Activated T-cell treated with anti-CD3 and anti-CD28 coated beads, Interleukin-2, amount 50 U/mL, for 24 hours (primary cell): ENCODE measurements around the gene MAP3K2.

Experiments
- DNase-seq: peaks from one replicate; pipeline ENCODE4 v3.0.0-alpha.2; 2020
- H3K27ac Mint-ChIP-seq: 2 replicates; pipeline ENCODE4 v1.8.0; 2020; ENCODE audit warnings: mild to moderate bottlenecking, mixed read lengths
- H3K27me3 Mint-ChIP-seq: 2 replicates; pipeline ENCODE4 v1.8.0; 2020; ENCODE audit warnings: mixed read lengths
- H3K36me3 Mint-ChIP-seq: 2 replicates; pipeline ENCODE4 v1.8.0; 2020; ENCODE audit warnings: low read depth, mixed read lengths
- H3K4me1 Mint-ChIP-seq: 2 replicates; pipeline ENCODE4 v1.8.0; 2020; ENCODE audit warnings: low read depth, mixed read lengths
- H3K4me3 Mint-ChIP-seq: 2 replicates; pipeline ENCODE4 v1.8.0; 2020; ENCODE audit warnings: mild to moderate bottlenecking, moderate library complexity, mixed read lengths
- H3K9me3 Mint-ChIP-seq: 2 replicates; pipeline ENCODE4 v1.8.0; 2020; ENCODE audit warnings: mixed read lengths

The MAP3K2 gene

GRCh38 chr2:127386246-127386645 lies 1.5 kb downstream of the MAP3K2 start:
- peak overlapping the region; percentile 81 for H3K27ac Mint-ChIP-seq
- H3K36me3 Mint-ChIP-seq = peaks cover 20% of the 10 kb centered on the region
- H3K9me3 Mint-ChIP-seq = no peaks in the 10 kb centered on the region
- no peaks in the 10 kb centered on the region for H3K27me3 Mint-ChIP-seq
- H3K4me1 Mint-ChIP-seq = peaks cover 76% of the 10 kb centered on the region
- H3K4me3 Mint-ChIP-seq = peak overlapping the region; percentile 86
- DNase-seq = no peak

DNA sequence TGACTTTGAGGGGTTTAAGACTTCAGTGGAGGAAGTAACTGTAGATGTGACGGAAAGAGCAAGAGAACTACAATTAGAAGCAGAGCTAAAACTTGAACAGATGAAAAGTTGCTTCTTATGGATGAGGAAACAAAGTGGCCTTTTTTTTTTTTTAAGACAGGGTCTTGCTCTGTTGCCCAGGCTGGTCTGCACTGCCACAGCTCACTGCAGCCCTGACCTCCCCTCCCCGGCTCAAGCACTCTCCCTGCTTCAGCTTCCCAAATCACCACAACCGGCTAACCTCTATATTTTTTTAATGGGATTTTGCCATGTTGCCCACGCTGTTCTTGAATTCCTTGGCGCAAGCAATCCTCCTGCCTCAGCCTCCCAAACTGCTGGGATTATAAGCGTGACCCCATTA lies 3.2 kb downstream of the MAP3K2 start:
- Mint-ChIP-seq H3K36me3 (peaks cover 20% of the 10 kb centered on the region), H3K27me3 (no peaks in the 10 kb centered on the region), H3K4me3 (no peak overlapping the region)

DNA sequence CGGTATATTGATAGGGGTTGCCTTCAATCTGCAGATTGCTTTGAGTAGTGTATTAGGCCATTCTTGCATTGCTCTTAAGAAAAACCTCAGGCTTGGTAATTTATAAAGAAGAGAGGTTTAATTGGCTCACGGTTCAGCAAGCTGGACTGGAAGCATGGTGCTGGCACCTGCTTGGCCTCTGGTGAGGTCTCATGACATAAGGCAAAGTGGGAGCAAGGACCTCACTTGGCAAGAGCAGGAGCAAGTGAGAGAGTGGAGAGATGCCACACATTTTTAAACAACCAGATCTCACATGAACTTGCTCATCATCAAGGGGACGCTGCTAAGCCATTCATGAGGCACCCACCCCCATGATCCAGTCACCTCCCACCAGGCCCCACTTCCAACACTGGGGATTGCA lies 4.9 kb downstream of the MAP3K2 start:
- no peaks in the 10 kb centered on the region for H3K27me3 Mint-ChIP-seq
- no peaks in the 10 kb centered on the region for H3K9me3 Mint-ChIP-seq
- no peak overlapping the region for H3K27ac Mint-ChIP-seq
- H3K4me3 Mint-ChIP-seq = no peak overlapping the region
- no peak for DNase-seq
- H3K36me3 Mint-ChIP-seq = peaks cover 22% of the 10 kb centered on the region
- peaks cover 78% of the 10 kb centered on the region for H3K4me1 Mint-ChIP-seq

More for the DNA sequence above, 3.2 kb downstream of the MAP3K2 start:
- Mint-ChIP-seq H3K9me3 (no peaks in the 10 kb centered on the region), H3K4me1 (peaks cover 81% of the 10 kb centered on the region), H3K27ac (peak overlapping the region; percentile 4)
- no peak for DNase-seq

- H3K4me3 Mint-ChIP-seq = no peak overlapping the region
- peaks cover 79% of the 10 kb centered on the region for H3K4me1 Mint-ChIP-seq
- no peaks in the 10 kb centered on the region for H3K27me3 Mint-ChIP-seq
- H3K27ac Mint-ChIP-seq = no peak overlapping the region
- no peak for DNase-seq
- peaks cover 26% of the 10 kb centered on the region for H3K36me3 Mint-ChIP-seq
- no peaks in the 10 kb centered on the region for H3K9me3 Mint-ChIP-seq
Observed at GRCh38 chr2:127381762-127382161, 6.0 kb downstream of the MAP3K2 start.

DNA sequence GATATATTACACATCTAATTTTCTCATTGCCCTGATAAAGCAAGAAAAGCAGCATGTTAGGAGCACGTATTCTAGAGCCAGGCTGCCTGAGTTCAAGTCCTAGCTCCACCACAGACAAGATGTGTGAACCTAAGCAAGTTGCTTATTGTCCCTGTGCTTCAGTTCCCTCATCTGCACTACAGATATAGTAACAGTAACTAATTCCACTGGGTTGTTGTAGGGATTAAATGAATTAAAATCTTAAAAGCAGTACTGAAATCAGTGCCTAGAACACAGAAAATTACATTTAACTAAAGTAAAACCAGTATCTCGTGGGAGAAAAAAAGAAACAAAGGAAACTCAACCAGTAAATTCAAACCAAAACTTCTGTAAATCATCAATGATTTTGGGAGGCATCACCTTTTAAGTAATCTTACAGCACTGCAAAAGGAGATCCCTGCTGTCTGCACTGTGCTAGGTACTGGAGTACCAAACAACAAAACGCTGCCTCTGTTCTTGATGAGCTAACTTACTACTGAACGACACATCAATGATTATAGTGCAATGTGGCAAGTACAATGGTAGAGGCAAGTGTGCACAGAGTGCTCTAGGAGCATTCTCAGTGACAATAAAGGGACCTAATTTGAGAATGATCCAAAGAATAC lies 7.9 kb downstream of the MAP3K2 start:
- Mint-ChIP-seq H3K9me3 (peaks cover 9% of the 10 kb centered on the region), H3K4me3 (peak overlapping the region; percentile 15), H3K27ac (peak overlapping the region; percentile 61), H3K27me3 (no peaks in the 10 kb centered on the region), H3K36me3 (peaks cover 39% of the 10 kb centered on the region), H3K4me1 (peaks cover 67% of the 10 kb centered on the region)
- no peak for DNase-seq

DNA sequence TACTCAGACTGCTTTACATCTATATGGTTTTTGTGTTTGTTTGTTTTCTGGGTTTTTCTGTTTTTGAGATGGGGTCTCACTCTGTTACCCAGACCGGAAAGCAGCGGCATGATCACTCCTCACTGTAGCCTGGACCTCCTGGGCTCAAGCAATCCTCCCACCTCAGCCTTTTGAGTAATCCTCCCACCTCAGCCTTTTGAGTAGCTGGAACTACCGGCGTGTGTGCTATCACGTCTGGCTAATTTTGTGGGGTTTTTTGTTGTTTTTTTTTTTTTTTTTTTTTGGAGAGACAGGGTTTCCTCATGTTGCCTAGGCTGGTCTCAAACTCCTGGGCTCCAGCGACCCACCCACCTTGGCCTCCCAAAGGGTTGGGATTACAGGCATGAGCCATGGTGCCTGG lies 9.1 kb downstream of the MAP3K2 start:
- Mint-ChIP-seq H3K27ac (no peak overlapping the region), H3K27me3 (no peaks in the 10 kb centered on the region), H3K4me1 (peaks cover 64% of the 10 kb centered on the region), H3K9me3 (peaks cover 17% of the 10 kb centered on the region), H3K36me3 (peaks cover 38% of the 10 kb centered on the region), H3K4me3 (no peak overlapping the region)
- no peak for DNase-seq

DNA sequence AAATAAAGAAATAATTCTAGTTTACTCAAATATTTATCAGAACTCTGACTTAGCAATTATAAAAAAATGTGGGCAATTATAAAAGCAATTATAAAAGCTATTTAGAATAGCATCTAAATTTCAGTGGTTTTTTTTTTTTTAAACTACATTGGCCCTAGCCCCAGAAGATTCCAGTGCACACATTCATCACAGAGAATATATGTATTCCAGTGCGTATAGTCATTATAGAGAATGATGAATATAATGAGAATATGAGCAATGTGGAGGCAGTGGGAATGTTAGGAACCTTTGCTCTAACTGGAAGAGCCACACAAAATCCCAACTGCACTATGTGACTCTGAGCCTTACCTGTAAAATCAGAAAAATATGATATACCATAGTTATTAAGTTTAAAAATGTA lies 10.5 kb downstream of the MAP3K2 start:
- Mint-ChIP-seq H3K36me3 (peaks cover 35% of the 10 kb centered on the region), H3K4me3 (no peak overlapping the region), H3K9me3 (peaks cover 22% of the 10 kb centered on the region), H3K4me1 (peaks cover 56% of the 10 kb centered on the region), H3K27me3 (no peaks in the 10 kb centered on the region), H3K27ac (no peak overlapping the region)
- no peak for DNase-seq

GRCh38 chr2:127376257-127376656 lies 11.5 kb downstream of the MAP3K2 start:
- DNase-seq = no peak
- no peak overlapping the region for H3K27ac Mint-ChIP-seq
- peaks cover 42% of the 10 kb centered on the region for H3K36me3 Mint-ChIP-seq
- no peaks in the 10 kb centered on the region for H3K27me3 Mint-ChIP-seq
- peaks cover 31% of the 10 kb centered on the region for H3K9me3 Mint-ChIP-seq
- peaks cover 51% of the 10 kb centered on the region for H3K4me1 Mint-ChIP-seq
- H3K4me3 Mint-ChIP-seq = no peak overlapping the region

DNA sequence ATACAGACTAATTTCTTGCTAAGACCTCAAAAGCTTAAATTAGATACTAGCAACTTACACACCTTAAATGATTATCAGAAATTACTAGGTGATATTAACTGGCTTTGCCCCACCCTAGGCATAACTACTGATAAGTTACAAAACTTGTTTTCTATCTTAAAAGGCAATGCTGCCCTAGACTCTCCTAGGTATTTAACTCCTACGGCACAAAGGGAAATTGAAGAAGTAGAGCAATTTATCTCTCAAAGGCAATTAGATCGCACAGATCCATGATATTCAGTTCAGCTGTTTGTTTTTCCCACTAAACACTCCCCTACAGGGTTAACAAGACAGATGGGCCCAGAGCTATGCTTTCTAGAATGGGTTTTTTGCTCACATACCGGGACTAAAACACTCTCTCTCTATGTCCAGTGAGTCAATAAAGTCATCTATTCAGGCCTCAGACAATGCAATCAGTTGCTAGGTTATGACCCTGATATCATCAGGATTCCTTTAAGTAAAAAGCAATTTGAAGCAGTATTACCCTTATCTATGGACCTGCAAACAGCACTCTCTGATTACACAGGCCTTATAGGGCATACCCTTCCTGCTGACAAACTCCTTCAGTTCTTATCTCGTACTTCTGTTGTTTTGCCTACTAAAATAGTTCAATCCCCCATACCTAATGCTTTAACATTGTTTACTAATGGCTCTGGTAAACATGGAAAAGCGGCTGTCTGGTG lies 14.3 kb downstream of the MAP3K2 start:
- H3K27ac Mint-ChIP-seq = no peak overlapping the region
- no peak for DNase-seq
- H3K4me3 Mint-ChIP-seq = no peak overlapping the region
- peaks cover 57% of the 10 kb centered on the region for H3K36me3 Mint-ChIP-seq
- H3K27me3 Mint-ChIP-seq = no peaks in the 10 kb centered on the region
- H3K4me1 Mint-ChIP-seq = peaks cover 38% of the 10 kb centered on the region
- peaks cover 38% of the 10 kb centered on the region for H3K9me3 Mint-ChIP-seq

- no peak for DNase-seq
- Mint-ChIP-seq H3K4me3 (no peak overlapping the region), H3K36me3 (peaks cover 43% of the 10 kb centered on the region), H3K27ac (no peak overlapping the region), H3K4me1 (peaks cover 46% of the 10 kb centered on the region), H3K27me3 (no peaks in the 10 kb centered on the region), H3K9me3 (peaks cover 37% of the 10 kb centered on the region)
Observed at GRCh38 chr2:127371037-127371436, 16.7 kb downstream of the MAP3K2 start.

DNA sequence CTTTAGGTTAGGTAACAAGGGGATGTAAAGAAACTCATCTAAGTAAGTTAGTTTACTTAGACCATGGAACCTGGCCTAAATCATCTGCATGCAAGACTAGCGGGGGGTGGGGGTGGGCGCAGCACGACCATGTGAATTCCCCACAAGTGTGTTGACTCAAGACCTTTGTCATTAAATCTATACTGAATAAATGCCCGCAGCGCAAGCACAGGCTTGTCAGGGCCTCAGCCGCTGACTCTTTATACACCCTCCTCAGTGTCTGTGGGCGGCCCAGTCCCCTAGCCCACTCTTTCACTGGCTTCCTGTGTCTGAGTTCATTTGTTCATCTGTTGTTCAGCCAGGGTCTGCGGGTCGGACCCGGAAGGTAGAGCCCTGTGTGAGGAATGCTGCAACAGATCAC lies 17.8 kb downstream of the MAP3K2 start:
- H3K4me1 Mint-ChIP-seq = peaks cover 52% of the 10 kb centered on the region
- H3K36me3 Mint-ChIP-seq = peaks cover 35% of the 10 kb centered on the region
- no peak overlapping the region for H3K4me3 Mint-ChIP-seq
- H3K9me3 Mint-ChIP-seq = peaks cover 31% of the 10 kb centered on the region
- no peak for DNase-seq
- H3K27me3 Mint-ChIP-seq = no peaks in the 10 kb centered on the region
- H3K27ac Mint-ChIP-seq = no peak overlapping the region

DNA sequence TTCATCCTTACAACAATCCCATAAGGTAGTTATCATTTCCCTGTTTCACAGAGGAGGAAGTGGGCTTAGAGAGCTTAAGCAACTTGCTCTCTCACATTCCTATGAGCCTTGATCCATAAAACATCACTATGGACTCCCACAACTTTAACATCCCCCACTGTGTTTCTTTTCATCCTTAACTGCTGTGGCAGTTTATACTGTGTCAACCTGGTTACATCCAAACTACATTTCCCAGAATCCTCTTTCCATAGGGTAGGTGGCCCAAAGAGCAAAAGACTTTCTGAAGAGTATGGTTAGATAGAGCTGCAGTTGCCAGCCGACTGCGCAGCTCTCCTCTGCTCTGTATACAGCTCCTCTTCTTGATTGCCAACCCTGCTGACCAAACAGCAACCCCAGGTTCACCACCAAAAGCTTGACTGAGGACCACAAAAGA lies 22.5 kb downstream of the MAP3K2 start:
- peaks cover 5% of the 10 kb centered on the region for H3K9me3 Mint-ChIP-seq
- DNase-seq = no peak
- no peaks in the 10 kb centered on the region for H3K27me3 Mint-ChIP-seq
- peak overlapping the region; percentile 15 for H3K27ac Mint-ChIP-seq
- peaks cover 73% of the 10 kb centered on the region for H3K4me1 Mint-ChIP-seq
- H3K4me3 Mint-ChIP-seq = no peak overlapping the region
- peaks cover 9% of the 10 kb centered on the region for H3K36me3 Mint-ChIP-seq

DNA sequence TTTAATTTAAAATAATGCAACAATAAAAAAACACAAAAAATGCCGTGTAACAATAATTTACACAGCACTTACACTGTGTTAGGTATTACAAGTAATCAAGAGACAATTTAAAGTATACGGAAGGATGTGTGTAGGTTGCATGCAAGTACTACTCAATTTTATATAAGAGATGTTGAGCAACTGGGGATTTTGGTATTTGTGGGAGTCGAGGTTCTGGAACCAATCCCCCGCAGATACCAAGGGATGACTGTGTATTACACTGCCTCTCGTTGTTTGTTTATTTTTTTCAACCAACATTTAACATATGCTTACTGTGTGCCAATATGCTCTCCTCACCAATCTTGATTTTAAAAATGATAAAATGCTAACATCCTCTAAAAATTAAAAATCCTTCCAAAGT lies 24.8 kb downstream of the MAP3K2 start:
- Mint-ChIP-seq H3K9me3 (no peaks in the 10 kb centered on the region), H3K36me3 (no peaks in the 10 kb centered on the region), H3K4me3 (no peak overlapping the region), H3K27ac (no peak overlapping the region), H3K27me3 (no peaks in the 10 kb centered on the region), H3K4me1 (peaks cover 83% of the 10 kb centered on the region)
- DNase-seq = no peak

GRCh38 chr2:127361929-127362885 lies 25.6 kb downstream of the MAP3K2 start:
- H3K27me3 Mint-ChIP-seq = no peaks in the 10 kb centered on the region
- no peak for DNase-seq
- H3K9me3 Mint-ChIP-seq = peaks cover 2% of the 10 kb centered on the region
- no peak overlapping the region for H3K4me3 Mint-ChIP-seq
- H3K27ac Mint-ChIP-seq = no peak overlapping the region
- H3K36me3 Mint-ChIP-seq = no peaks in the 10 kb centered on the region
- peaks cover 82% of the 10 kb centered on the region for H3K4me1 Mint-ChIP-seq
